Neutrophil (primary cell): ENCODE results near the gene FAN1.
A peak's percentile ranks its signal among the peaks of the same experiment; 100 is the strongest.

ENCODE experiments used
- H3K27ac ChIP-seq: fragments of 200-600 bp; sonication (generic); 2 replicates; pipeline ENCODE4 v1.5.1; 2016; ENCODE audit warnings: mild to moderate bottlenecking, moderate library complexity
- H3K27me3 ChIP-seq: fragments of 200-600 bp; sonication (generic); 2 replicates; pipeline ENCODE4 v1.6.0; 2016; ENCODE audit warnings: mild to moderate bottlenecking
- H3K36me3 ChIP-seq: fragments of 200-600 bp; sonication (generic); 2 replicates; pipeline ENCODE4 v1.5.1; 2017
- H3K4me1 ChIP-seq, 2 experiments: fragments of 200-600 bp in 1 of 2; sonication (generic) in 1 of 2; 1 replicate in 1 of 2; 2 replicates in 1 of 2; pipeline versions ENCODE4 v1.5.1 to v1.6.1; 2013 to 2016; ENCODE audit warnings: low read depth in 1 of 2, low read length in 1 of 2, mild to moderate bottlenecking in 1 of 2, moderate library complexity in 1 of 2; ENCODE audit not compliant: control insufficient read depth in 1 of 2, insufficient read depth in 1 of 2
- H3K4me3 ChIP-seq, 2 experiments: fragments of 200-600 bp in 1 of 2; sonication (generic) in 1 of 2; 1 replicate in 1 of 2; 2 replicates in 1 of 2; pipeline ENCODE4 v1.5.1; 2013 to 2016; ENCODE audit warnings: low read depth in 1 of 2, low read length in 1 of 2, mild to moderate bottlenecking in 1 of 2, moderate library complexity in 1 of 2
- H3K9me3 ChIP-seq: fragments of 200-600 bp; sonication (generic); 2 replicates; pipeline ENCODE4 v1.5.1; 2016
- TF ChIP-seq, protein P1 (sequence below): fragments of 200-600 bp; sonication (generic); IDR thresholded peaks from 2 replicates; pipeline ENCODE4 v1.5.1; 2016; ENCODE audit warnings: antibody characterized with exemption

The FAN1 gene

DNA sequence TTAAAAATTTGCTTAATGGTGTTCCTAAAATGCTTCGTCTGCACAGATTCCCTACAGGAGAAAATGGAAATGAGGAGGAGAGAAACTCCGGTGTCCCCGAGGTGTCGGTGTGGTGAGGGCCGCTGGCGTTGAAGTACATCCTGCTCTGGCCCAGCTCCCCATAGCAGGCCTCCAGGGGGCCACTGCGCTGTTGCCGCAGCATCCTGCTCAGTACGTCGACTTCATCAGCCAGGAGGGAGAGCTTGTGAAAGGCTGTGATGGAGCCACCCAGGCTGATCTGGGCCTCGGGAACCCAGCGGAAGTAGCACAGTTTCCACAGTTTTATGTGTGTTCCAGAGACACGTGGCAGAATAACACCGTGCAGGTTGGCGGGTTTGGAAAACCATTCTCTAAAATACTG lies 37.8 kb downstream of the FAN1 start:
- H3K27ac ChIP-seq = no peak overlapping the region
- H3K27me3 ChIP-seq = no peaks in the 10 kb centered on the region
- no peak overlapping the region for H3K4me3 ChIP-seq
- TF ChIP-seq, protein P1, sequence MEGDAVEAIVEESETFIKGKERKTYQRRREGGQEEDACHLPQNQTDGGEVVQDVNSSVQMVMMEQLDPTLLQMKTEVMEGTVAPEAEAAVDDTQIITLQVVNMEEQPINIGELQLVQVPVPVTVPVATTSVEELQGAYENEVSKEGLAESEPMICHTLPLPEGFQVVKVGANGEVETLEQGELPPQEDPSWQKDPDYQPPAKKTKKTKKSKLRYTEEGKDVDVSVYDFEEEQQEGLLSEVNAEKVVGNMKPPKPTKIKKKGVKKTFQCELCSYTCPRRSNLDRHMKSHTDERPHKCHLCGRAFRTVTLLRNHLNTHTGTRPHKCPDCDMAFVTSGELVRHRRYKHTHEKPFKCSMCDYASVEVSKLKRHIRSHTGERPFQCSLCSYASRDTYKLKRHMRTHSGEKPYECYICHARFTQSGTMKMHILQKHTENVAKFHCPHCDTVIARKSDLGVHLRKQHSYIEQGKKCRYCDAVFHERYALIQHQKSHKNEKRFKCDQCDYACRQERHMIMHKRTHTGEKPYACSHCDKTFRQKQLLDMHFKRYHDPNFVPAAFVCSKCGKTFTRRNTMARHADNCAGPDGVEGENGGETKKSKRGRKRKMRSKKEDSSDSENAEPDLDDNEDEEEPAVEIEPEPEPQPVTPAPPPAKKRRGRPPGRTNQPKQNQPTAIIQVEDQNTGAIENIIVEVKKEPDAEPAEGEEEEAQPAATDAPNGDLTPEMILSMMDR = no peak
- no peaks in the 10 kb centered on the region for H3K9me3 ChIP-seq
- no peaks in the 10 kb centered on the region for H3K4me1 ChIP-seq
- H3K36me3 ChIP-seq = peaks cover 100% of the 10 kb centered on the region

DNA sequence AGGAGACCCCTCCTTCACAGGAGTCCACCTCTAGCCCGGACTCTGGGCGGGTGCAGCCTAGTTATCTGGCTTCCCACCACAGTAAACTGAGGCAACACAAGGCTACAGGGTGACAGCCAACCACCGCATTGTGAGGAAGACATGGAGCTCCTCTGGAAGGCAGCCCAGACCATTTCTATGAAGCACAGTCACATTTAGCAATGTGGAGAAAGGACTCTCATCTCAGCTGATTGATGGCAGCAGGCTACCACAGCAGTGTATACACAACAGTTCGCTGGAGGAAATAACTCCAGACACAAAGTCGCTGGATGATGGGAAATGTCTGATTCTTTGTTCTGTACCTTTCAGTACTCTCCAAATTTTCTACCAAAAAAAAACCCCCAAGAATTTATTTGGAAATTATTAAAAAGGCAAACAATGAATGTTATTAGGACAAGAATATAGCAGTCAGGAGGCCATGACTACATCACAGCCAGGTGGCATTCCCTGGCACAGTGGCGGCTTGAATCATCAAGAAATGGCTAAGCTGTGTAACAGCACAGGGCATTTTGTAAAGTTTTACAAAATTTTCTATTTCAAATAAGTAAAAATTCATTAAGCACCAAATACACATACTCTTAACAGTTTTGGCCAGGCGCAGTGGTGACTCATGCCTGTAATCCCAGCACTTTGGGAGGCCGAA lies 40.1 kb downstream of the FAN1 start:
- TF ChIP-seq, protein P1 = no peak
- H3K9me3 ChIP-seq = no peaks in the 10 kb centered on the region
- H3K4me1 ChIP-seq = no peaks in the 10 kb centered on the region
- peaks cover 100% of the 10 kb centered on the region for H3K36me3 ChIP-seq
- no peak overlapping the region for H3K27ac ChIP-seq
- no peak overlapping the region for H3K4me3 ChIP-seq
- no peaks in the 10 kb centered on the region for H3K27me3 ChIP-seq

DNA sequence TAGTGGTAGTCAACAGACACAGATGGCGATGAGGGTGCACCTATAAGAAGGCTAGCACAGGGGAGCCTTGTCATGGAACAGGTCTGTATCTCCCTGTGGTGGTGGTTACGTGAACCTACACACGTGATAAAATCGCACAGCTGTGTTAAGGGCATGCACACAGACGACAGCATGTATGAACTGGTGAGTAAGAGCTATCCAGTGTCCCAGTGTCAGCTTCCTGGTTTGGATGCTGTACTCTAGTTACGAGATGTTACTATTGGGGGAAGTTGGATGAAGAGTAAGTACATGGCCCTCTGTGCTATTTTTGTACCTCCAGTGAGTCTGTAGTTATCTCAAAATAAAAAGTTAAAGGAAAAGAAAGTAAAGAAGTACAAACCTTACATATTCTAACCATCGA lies 49.5 kb downstream of the FAN1 start:
- TF ChIP-seq, protein P1 = no peak
- no peak overlapping the region for H3K4me3 ChIP-seq
- H3K4me1 ChIP-seq = peaks cover 11 to 13% of the 10 kb centered on the region in 2 experiments
- no peaks in the 10 kb centered on the region for H3K27me3 ChIP-seq
- no peak overlapping the region for H3K27ac ChIP-seq
- peaks cover 99% of the 10 kb centered on the region for H3K36me3 ChIP-seq
- no peaks in the 10 kb centered on the region for H3K9me3 ChIP-seq

DNA sequence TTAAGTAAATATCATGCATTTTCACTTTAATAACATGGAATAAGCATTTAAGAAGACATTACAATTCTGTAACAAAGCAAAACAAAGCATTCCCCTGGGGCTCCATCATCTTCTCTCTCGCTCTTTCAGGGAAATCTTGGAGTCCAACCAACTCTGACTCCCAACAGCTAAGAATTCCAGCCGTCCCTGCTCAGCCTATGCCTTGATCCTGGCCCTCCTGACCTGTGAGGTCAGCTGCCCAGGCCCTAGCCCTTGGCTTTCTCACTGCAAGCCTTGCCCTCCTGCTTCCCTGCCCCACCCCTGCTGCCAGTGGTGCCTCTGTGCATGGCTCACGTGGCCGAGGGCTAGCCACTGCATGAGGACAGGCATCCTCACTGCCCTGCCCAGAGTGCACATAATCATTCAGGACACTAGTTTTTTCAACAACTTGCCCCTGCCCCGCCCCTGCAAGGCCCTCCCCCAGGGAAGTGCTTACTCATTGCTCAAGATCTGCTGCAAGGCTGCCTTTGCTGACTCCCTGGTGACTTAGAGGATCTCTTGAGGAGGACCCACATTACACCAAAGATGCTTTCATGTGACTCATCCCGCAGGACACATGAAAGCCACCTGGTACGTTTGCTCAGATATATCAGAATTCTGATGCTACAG lies 50.1 kb downstream of the FAN1 start:
- H3K4me1 ChIP-seq = peaks cover 11 to 13% of the 10 kb centered on the region in 2 experiments
- peaks cover 99% of the 10 kb centered on the region for H3K36me3 ChIP-seq
- H3K4me3 ChIP-seq = no peak overlapping the region
- H3K27ac ChIP-seq = peak overlapping the region; percentile 58
- TF ChIP-seq, protein P1 = no peak
- H3K9me3 ChIP-seq = no peaks in the 10 kb centered on the region
- no peaks in the 10 kb centered on the region for H3K27me3 ChIP-seq

DNA sequence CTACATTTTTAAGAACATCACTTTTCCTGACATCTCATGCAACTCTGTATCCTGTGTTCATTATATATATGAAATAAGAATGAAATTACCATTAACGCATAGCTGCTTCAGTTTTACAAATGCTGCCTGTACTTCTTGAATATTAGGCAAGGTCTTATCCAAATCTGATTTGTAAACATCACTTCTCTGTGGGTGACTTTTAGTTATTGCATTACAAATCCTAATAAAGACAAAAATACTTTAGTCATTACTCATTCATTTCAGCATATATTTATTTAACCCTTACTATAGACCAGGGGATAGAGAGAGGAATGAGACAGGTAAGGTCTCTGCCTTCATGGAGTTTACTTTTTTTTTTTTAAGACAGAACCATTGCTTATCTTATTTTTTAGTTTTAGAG lies 51.0 kb downstream of the FAN1 start:
- H3K4me1 ChIP-seq = peaks cover 11 to 13% of the 10 kb centered on the region in 2 experiments
- TF ChIP-seq, protein P1 = no peak
- peaks cover 99% of the 10 kb centered on the region for H3K36me3 ChIP-seq
- no peaks in the 10 kb centered on the region for H3K27me3 ChIP-seq
- H3K27ac ChIP-seq = peak overlapping the region; percentile 58
- no peak overlapping the region for H3K4me3 ChIP-seq
- H3K9me3 ChIP-seq = no peaks in the 10 kb centered on the region
